Stimulated activated naive CD4-positive, alpha-beta T cell treated with Interleukin-2 at 50 U/mL for 16 hours (primary cell): ENCODE results near the gene AMBRA1.

Experiments used
- DNase-seq: peaks from one replicate; lab custom pipeline; 2025; lab: John Stamatoyannopoulos, UW

AMBRA1 gene

GRCh38 chr11:46397526-46397925 is 196.3 kb downstream of the AMBRA1 start:
- no peak for DNase-seq

GRCh38 chr11:46393759-46394158 is 200.1 kb downstream of the AMBRA1 start:
- DNase-seq, result no peak

GRCh38 chr11:46393231-46393616 is 200.6 kb downstream of the AMBRA1 start:
- DNase-seq, result no peak

GRCh38 chr11:46392421-46393230 is 201.2 kb downstream of the AMBRA1 start:
- peak; percentile 65 for DNase-seq

GRCh38 chr11:46391578-46392420 is 202.0 kb downstream of the AMBRA1 start, which contains the start of gene CHRM4:
TSS of gene CHRM4 (minus strand) at chr11:46391776. CDS start at chr11:46386557, 5,219 bp downstream.
- peak; percentile 7 for DNase-seq

GRCh38 chr11:46391186-46391577 is 202.6 kb downstream of the AMBRA1 start:
- no peak for DNase-seq

GRCh38 chr11:46390331-46391171 is 203.3 kb downstream of the AMBRA1 start:
- DNase-seq, result no peak

GRCh38 chr11:46389450-46390330 is 204.1 kb downstream of the AMBRA1 start:
- peak; percentile 29 for DNase-seq

GRCh38 chr11:46388619-46389449 is 205.0 kb downstream of the AMBRA1 start:
- no peak for DNase-seq

GRCh38 chr11:46387919-46388618 is 205.8 kb downstream of the AMBRA1 start:
- no peak for DNase-seq

- no peak for DNase-seq
These were observed 206.4 kb downstream of the AMBRA1 start for GRCh38 chr11:46387456-46387855.

GRCh38 chr11:46386674-46387073 is 207.1 kb downstream of the AMBRA1 start:
- DNase-seq, result no peak

GRCh38 chr11:46386005-46386578 is 207.7 kb downstream of the AMBRA1 start:
- DNase-seq, result no peak

- no peak for DNase-seq
These were observed 208.4 kb downstream of the AMBRA1 start for GRCh38 chr11:46385169-46386004.

- DNase-seq, result no peak
These were observed 209.7 kb downstream of the AMBRA1 start for GRCh38 chr11:46383974-46384701.

- no peak for DNase-seq
These were observed 210.4 kb downstream of the AMBRA1 start for GRCh38 chr11:46383404-46383758.

- no peak for DNase-seq
These were observed 211.0 kb downstream of the AMBRA1 start for GRCh38 chr11:46382646-46383403.
